ENCODE results near the gene FN1.

Gene FN1

DNA sequence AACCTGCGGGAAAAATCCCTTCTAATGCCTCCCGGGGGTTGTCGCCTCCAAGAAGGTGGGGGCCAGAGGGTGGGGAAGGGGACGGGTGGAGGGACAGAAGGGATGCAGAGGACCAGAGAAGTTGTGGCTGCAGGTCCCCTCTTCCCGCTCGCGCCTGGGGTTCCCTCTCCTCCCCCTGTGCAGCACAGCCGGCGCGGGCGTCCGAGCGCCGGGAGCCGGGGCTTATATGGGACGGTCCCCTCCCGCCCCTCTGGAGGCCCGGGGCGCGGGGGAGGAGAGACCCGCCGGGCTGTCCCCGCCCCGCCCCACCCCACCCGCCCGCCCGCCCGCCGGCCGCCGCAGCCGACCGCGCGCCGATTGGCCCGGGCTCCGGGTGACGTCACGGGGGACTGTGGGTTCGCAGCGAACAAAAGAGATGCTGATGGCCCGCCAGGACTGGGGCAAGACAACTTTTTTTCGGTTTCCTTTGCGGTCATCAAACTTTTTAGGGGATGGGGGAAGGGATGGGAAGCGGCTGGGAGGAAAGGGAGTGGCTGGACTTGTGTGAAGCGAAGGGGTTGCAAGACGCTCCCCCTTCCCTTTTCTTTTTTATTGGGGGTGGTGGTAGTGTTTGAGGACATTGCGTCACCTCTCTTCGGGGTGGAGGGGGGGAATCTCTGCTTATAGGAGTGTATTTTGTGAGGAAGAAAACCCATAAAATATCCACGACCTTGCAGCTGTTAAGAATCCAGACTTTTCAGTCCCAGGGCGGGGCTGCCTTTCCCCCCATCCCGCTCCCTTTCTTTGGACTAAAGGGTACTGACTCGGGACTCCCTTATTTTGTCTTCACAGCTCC is at the start of gene FN1:
FN1 (minus strand) TSS at position 199 of the 835 bp plus-strand sequence. CDS start 266 bp downstream, outside the sequence.
- no peak for DNase-seq

DNA sequence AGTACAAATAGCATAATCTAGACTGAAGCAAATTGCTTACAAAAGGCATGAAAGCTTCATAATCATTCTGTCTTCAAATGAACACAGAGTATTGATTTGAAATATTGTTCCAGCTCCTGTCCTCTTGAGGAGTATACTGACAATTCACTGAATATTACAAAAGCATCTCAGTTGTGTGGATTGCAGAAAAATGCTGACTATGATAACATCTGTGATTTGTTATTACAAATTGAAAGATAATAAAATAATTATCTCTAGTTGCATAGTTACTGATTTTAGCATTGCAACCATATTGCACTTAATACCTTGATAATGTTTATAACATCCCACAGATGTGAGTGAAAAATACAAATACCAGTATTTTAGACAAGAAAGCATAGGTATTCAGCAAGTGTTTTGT is 49.2 kb upstream of the FN1 start:
- DNase-seq, result no peak

DNA sequence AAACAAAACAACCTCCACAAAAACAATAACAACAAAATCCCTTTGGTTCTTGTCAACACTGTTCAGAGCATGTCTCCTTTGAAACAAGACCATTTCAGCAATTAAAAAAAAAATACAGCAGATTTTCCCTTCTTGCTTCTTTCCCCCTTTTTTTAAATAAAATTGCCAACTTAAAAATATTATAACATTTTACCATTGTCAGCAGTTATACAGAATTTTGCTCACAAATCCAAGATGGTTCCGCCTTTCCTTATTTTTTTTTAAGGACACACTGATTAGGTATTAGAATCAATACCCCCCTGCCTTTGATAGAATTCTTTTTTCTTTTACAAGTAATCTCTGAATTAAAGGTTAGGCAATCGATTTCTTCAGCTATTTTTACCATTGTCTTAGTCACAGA is 48.7 kb upstream of the FN1 start:
- no peak for DNase-seq

DNA sequence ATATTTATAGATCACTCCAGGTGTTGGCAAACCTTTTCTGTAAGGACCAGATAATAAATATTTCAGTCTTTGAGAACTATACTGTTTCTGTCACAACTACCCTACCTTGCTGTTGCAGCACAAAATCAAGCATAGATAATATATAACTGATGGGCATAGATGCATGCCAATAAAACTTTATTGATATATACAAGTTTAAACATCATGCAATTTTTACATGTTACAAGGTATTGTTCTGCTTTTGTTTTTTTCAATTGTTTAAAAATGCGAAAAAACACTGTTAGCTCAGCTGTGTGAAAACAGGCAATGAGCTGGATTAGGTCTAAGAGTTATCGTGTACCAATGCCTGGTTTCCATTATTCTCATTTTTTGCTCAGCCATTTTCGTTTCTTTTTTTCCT is 47.6 kb upstream of the FN1 start:
- DNase-seq, result no peak

DNA sequence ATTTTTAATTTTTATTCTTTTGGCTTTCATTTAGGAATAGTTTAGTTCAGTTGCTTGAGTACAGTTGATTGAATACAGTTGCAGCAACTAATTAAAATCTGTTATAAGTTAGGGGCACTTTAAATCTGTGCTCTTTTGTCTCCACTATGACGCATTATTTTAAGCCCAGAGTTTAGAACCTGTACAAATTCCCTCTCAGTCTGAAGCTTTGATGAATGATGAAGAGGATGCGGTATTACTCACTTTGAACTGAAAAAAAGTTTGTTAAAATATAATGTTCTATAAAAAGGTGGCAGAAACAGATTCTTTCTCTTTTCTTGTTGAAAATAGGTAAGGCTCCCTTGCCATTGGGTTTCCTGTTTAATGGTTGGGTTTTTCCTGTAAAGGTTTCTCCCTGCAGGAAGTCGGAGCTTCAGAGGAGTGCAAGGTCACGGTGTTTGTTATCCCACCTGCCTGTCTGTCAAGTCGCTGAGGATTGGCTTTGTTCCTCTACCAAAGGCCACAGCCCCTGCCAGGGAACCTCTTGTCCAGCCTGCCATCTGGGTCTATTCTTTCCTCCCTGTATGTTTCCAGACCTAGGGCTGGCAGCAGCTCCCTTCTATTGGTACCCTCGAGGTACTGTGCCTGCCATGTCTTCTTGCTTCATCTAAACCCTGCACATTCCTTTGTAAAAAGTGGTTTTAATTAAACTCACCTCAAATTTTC is 43.8 kb upstream of the FN1 start:
- no peak for DNase-seq

DNA sequence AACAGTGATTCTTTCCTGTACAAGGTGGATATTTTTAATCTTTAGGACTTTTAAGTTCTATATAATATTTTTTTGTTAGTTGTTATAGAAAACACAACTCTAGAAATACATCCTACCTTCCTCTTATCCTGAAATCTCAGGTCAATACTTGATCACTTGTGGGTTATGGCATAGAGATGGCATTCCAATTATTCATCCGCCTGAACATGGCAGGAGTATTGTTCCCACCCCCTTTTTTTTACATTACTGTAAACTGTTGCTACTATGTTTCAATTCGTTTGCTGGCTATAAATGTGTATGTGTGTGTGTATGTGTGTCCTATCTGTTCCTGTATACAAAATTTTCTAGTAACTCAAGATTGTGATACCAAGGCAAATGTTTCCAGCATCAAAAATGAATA is 43.3 kb upstream of the FN1 start:
- DNase-seq, result no peak

DNA sequence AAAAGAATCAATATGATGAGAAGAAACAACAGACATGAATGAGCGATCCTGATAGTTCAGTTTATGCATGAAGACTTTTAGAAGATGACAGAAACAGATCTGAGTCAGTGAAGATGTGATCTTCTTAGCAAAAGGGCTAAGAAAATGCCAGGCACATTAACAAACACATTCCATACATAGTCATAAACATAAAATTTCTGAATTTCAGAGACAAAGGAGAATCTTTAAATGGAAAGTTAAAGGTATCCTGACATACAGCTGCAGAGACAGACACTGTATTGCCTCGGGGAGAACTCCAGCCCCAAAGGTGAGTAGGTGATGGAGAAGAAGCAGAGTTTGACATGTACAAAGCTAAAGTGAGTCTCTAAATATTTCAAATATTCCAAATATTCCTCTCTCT is 40.6 kb upstream of the FN1 start:
- DNase-seq, result no peak

DNA sequence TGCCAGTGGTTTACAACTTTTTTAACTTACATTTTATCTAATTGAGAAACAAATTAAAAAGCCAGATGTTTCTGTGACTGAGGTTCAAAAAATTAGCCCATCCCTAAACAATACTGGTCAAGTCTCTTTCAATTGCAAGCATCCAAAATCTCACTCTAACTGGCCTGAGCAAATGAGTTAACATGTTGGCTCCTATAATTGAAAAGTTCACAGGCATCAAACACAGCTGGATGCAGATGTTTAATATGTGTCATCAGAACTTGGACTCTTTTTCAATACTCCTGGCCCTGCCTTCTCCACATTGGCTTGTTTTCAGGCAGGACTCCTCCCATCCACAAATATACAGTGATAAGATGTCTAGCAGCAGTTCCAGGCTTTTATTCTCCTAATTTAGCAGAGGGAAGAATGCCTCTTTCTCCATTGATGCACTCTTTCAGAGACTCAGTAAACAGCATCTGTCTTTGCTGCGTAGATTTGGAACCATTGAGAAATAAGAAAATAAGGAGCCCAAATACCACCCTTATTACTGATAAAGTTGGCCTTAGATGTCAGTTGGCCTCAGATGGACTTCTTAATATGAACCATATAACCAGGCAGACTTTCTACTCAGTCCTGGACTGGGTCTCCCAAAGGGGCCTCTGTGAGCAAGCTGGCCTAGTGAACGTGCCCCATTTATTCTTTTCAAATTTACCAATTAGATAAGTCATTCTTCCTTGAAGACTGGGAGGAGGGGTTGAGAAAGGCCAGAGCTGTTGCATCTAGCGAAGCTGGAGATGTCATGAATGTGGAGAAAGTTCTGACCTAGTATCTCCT is 30.4 kb upstream of the FN1 start:
- DNase-seq, result no peak

DNA sequence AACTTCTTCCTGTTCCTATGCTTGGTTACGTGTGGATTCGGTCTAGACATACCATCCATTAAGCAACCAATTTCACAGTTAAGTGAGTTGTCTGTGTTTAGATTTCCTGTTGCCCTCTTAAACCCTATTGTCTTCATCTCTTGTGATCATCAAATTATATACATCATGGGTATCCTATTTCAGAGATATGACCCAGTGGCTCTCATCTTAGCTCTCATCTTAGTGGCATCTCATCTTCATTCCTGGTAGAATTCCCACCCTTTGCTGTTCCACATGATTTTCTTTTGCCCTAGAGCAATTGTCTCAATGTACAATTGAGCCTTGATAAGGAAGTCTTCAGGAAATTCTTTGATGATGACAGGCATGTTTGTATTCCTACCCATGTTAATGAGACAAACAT is 29.4 kb upstream of the FN1 start:
- no peak for DNase-seq

DNA sequence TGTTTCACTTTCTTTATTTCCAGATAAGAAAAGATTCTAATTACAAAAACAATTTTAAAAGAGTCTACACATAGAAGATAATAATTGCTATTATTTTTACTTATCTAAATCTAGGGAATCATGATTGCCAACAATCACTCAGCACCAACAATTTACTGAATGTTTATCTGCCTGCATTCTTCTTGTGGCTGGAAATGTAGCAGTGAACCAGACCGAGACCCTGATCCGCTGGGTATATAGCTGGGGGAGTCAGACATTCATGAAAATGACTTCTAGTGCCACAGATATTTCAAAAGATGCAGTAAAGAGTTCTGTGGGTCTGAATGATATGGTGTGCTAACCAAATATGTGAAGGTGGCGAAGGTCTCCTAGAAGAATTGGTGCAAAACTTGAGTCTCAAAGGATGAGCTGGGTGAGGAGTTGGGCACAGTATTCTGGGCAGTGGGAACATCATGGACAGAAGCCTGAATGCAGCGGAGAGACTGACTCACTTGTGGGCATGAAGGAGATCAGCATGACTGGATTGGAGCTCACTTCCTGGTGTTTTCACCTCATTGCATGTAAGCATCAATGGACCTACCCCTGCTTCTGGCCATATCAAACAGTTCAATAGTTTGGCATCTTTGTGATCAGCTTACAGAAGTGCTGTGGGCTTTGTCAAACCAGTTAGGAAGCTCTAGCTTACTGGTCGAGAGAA is 26.1 kb upstream of the FN1 start:
- no peak for DNase-seq

DNA sequence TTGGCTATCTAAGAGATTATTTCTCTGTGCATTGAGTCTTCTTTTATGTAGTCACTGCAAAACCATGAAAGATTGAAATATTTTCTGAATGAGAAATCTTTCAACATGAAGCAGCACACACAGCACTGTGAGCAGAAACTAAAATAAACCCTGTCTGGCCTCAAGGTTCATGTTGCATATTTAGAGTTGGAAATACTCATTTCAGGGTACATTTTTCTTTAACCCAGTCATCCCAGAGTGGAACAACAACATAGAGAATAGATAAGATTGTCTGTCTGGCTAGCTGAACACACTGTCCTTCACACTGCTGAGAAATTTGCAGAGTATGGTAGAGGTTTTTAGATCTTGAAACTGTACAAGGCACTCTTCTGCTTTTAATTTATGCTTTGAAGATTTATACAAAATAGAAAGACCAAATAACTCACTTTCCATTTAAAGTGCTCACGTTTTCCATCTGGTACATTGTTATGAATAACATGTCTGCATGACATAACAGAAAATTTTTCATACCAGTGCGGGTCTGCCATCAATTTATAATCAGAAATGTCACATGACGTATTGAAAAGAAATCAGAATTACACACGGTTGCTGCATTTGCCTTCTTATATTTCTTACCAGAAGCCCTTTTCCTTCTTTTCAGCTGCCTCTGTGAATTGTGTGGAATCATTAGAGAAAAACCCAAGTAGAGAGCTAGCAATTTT is 25.0 kb upstream of the FN1 start:
- DNase-seq, result no peak

DNA sequence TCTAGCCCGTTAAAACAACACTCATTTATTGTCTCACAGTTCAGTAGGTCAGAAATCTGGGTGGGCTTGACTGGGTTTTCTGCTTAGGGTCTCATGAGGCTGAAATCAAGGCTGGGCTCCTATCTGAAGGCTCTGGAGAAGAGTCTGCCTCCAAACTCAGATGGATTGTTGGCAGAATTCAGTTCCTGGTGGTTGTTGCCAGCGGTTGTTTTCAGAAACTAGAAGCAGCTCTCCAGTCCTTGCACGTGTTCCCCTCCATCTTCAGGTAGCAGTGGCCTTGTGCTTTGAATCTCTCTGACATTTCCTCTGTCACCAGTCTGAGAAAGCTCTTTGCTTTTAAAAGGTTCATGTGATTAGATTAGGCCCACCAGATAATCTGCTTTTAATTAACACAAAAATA is 20.1 kb upstream of the FN1 start:
- no peak for DNase-seq

DNA sequence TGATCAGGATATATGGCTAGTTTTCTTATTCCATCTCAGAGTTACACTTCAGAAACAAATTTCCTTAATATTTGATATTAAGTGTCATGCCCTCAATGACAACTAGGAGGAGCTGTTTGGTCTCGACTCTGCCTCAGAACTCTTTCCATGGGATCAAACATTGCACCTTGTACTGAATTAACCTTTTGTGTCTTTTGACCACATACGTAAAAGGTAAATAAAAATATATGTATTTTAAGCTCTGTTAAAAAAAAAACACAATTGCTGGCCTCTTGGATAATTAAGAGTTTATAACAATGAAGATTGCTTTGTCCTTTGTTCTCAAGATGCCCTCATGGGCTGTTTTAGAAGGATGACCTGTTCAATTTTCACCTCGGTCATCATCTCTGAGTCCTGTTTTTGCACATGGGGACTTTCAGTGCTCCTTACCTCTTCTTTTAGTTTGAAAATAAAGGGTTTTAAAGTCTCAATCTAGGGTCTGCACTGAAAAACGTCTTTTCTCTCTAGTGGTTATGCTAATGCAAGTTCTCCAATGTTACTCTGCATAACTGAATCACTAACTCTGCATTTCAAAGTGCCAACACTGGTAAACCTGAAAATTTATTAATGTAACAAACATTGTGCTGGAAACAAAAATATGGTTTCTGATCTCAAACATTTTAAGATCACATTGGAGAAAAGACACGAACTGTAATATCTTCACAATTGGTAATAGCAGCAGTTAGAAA is 18.8 kb upstream of the FN1 start:
- DNase-seq, result no peak

DNA sequence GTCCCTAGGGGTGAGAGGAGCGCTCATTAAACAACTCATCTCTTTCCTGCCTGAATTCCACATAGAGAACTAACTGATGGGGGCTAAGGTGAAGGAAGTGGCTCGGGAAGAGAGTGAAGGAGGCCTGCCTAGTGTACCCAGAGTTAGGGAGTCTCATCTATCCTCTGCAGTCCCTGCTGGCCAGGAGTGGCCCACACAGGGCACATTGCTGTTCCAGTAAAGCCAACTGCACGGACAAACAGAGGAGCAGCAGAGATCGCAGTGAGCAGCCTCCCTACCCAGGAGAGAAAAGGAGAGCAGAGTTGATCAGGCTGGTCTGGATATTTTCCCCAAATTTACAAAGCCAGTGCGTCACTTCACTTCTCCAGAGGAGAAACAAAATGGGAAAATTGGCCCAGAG is 16.9 kb upstream of the FN1 start:
- DNase-seq, result no peak

DNA sequence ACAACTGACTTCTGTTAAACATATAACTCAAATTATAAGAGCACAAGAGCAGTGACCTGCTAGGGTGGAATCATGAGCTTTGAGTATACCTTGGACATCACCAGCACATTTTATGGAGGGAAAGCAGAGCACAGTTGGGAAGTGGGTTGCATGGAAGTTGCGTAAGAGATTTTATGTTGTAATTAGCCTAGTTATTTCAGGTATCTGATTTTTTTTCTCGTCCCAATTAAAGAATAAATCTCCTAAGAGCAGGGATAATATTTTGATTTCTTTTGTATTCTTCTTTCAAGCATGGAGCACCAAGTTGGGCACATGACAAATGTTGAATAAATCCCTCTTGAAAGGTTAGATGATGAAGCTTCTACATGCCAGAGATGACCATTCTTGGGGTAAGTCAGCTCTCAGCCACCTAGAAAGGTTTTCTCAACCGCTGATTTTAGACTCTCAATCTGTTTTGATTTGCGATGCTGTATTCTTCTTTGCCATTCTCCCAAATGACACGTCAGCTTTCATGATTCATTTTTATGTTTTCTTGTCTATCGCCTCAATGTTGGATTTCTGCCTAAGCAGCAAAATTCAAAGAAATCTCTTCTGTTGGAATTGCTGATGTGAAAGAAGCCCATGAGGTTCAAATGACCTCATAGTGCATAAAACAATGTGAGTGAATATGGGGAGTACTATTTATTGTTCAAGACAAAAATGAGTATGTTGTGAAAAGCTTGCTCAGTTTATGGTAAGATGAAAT is 15.3 kb upstream of the FN1 start:
- DNase-seq, result no peak

DNA sequence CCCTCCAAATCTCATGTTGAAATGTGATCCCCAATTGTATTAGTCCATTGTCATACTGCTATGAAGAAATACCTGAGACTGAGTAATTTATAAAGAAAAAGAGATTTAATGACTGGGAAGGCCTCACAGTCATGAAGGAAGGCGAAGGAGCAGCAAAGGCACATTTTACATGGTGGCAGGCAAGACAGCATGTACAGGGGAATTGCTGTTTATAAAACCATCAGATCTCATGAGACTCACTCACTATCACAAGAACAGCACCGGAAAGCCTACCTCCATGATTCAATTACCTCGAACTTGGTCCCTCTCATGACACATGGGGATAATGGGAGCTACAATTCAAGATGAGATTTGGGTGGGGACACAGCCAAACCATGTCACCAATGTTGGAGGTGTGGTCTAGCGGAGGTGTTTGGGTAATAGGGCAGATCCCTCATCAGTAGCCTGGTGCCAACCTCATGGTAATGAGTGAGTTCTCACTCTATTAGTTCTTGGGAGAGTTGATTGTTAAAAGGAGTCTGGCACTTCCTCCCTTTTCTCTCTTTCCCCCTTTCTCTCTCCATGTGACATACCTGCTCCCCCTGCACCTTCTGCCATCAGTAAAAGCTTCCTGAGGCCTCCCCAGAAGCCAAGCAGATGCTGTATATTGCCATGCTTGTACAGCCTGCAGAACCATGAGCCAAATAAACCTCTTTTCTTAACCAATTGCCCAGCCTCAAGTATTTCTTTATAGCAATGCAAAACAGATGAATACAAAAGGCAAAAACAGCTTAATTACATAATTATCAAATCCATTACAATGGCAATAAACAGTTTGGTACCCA is 14.5 kb upstream of the FN1 start:
- DNase-seq, result no peak

DNA sequence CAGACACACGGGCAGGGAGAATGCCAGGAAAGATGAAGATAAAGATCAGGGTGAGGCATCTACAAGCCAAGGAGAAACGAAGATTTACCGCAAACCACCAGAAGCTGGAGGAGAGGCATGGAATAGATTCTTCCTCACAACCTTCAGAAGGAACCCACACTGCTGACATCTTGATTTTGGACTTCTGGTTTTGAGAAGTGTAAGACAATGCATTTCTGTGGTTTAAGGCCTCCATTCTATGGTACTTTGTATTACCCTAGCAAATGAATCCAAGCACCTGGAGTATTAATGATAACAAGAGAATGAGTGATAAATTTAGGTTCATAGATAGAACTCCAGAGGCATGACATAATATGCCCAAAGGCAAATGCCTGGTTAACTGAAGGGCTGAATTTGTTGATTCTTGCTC is 11.8 kb upstream of the FN1 start:
- DNase-seq, result no peak

DNA sequence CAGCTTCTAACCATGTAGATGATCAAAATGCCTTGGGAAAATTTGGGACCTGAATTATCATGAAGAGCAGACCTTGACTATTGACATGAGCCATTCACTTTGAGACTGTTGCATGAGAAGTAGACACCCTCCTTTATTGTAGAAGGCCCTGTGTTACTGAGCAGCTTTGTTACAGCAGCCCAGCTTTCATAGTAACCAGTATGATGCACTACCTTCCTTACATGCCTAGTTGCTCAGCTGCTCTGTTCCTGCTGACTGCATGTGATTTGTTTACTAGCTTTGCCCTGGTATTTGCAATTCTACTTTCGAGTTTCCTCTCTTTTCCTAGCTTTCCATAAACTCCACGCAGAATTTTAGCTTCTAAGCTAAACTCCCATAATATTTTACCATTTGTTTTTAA is 11.2 kb upstream of the FN1 start:
- no peak for DNase-seq

DNA sequence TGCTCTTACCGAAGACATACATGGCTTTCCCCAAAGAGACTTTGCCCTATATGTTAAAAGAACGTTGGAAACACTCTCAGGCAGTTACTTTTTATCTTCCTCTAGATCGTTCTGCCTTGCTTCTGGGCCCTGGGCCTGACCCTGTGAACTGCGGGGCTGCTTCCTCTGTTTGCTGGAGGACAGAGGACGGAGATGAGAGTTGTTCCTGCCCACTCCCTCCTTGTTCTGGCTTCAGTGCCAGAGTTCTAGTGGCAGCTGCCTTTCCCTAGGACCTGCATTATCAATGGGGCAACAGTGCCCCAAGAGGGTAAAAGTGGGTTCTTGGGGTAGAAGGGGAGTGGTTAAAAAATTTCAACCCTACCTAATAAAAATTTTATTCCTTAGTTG is 6.5 kb upstream of the FN1 start:
- no peak for DNase-seq

Measured in cerebellar nuclear complex (tissue), 1 donor.